Rectal smooth muscle tissue (tissue), 1 donor: Measurements from ENCODE around the gene CORO2A.
"Not testable (repeated sequence)": the region's sequence is repeated elsewhere in the genome, so short reads cannot be mapped to it uniquely, and the experiment has no call there.

ENCODE experiments used
- H3K27ac ChIP-seq: one replicate; pipeline ENCODE4 v1.7.0; 2013; ENCODE audit warnings: low read depth, low read length, inconsistent platforms
- H3K27me3 ChIP-seq: one replicate; pipeline ENCODE4 v1.7.0; 2013; ENCODE audit warnings: low read length; ENCODE audit not compliant: control insufficient read depth, insufficient read depth
- H3K36me3 ChIP-seq: one replicate; pipeline ENCODE4 v1.7.0; 2013; ENCODE audit warnings: low read length; ENCODE audit not compliant: control insufficient read depth, insufficient read depth
- H3K4me1 ChIP-seq: one replicate; pipeline ENCODE4 v1.7.0; 2013; ENCODE audit warnings: low read length; ENCODE audit not compliant: control insufficient read depth, insufficient read depth
- H3K4me3 ChIP-seq: one replicate; pipeline ENCODE4 v1.7.0; 2013; ENCODE audit warnings: low read length
- H3K9ac ChIP-seq: one replicate; pipeline ENCODE4 v1.7.0; 2013; ENCODE audit warnings: low read length

Gene CORO2A

DNA sequence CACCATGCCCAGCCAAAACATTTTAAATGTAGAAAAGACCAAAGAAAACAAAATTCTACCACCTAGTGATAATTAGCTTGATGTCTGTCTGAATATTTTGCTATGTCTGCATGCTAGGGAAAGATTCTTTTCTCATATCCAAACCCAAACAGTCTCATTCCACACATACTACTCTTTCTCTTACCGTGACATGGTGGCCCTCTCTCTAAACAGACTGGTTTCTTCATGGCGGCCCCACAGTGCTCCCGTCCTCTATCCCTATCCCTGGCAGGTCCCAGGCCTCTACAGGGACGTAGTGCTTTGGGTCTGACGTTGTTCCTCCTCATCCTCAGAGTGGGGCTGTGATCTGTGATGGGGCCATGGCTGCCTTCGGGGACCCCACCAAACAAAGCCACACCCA, 8.1 kb downstream of the CORO2A start:
- no peaks in the 10 kb centered on the region for H3K4me1 ChIP-seq
- no peak overlapping the region for H3K9ac ChIP-seq
- no peaks in the 10 kb centered on the region for H3K27me3 ChIP-seq
- H3K4me3 ChIP-seq: no peak overlapping the region
- H3K36me3 ChIP-seq: no peaks in the 10 kb centered on the region
- H3K27ac ChIP-seq: no peak overlapping the region

DNA sequence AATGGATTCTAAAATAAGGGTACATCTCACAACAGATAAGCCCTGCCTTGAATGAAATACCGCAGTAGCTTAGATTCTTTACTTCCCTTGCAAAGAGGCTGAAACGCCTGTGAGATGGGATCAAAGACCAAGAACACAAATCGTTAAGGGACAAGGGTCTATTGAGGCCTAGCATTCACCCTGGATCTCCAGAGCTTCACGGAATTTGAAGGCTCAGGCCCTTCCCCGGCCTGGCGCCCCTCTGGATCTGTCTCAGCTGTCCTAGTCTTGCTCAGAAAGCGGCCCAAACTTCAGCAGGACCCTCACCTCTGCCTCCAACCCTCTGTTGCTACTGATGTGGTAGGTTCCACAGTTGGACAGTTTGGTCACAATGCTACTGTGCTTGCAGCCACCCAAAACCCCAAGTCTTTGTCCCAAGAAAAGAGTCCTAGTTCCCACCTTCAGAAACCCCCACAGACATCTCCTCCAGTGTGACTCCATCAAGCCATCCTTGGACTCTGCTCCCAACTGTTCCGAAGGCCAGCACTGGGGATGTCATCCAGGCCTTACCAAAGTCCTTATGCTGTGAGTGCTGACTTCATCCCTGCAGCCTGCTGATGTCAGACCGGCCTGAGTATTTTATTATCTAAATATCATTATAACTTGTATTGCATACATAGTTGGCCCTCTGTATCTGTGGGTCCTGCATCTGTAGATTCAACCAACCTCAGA, 9.4 kb downstream of the CORO2A start:
- Histone ChIP-seq H3K27me3 (no peaks in the 10 kb centered on the region), H3K4me1 (no peaks in the 10 kb centered on the region), H3K36me3 (no peaks in the 10 kb centered on the region), H3K27ac (no peak overlapping the region), H3K4me3 (no peak overlapping the region), H3K9ac (no peak overlapping the region)

DNA sequence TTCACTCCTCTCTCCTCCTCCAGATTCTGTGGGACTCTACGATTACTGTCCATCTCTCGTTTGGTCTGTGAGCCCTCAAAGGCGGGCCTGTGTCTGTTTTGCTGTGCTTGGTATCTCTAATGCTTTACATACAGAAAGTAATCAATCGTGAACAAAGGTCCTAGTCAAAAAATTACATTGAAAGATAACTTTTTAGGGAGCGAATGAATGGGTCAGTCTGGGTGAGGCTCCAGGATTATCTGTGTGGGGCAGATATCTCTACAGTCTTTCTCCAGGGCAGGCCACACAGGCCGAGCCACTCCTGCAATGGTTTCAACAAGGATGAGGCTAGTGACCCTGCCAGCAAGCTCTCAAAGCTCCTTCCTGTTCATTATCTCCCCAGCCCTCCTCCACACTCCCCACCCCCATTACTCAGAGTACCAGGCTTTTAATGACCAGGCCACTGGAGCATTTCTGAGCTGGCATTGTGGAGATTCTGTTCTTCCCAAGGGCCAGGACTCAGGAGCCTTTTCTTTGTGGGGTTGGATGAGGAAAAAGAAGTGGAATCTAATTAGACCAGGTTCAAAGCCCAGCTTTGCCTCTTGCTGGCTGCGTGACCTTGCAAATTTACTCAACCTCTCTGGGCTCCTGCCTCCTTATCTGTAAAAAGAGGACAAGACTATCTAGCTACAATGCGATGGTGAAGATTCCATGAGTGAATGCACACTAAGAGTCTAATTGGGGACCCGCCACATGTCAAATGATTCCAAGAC, 10.2 kb downstream of the CORO2A start:
- Histone ChIP-seq H3K36me3 (no peaks in the 10 kb centered on the region), H3K27me3 (no peaks in the 10 kb centered on the region), H3K4me3 (no peak overlapping the region), H3K27ac (no peak overlapping the region), H3K4me1 (no peaks in the 10 kb centered on the region), H3K9ac (no peak overlapping the region)

DNA sequence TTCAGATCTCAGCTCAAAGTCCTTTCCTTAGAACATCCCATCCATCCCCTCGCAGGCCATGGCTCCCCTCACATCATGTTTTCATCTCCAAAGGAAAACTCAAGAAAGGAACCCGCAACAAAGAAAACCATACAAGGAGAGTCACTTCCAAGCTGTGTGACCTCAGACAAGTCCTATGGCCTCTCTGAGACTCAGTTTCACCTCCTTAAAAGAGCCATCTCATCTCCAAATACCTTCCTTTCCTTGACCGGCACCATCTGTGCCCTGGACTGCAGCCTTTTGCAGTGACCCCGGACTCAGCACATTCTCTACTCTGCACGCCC, 10.7 kb downstream of the CORO2A start:
- Histone ChIP-seq H3K4me3 (no peak overlapping the region), H3K27ac (no peak overlapping the region), H3K4me1 (no peaks in the 10 kb centered on the region), H3K36me3 (no peaks in the 10 kb centered on the region), H3K9ac (no peak overlapping the region), H3K27me3 (no peaks in the 10 kb centered on the region)

DNA sequence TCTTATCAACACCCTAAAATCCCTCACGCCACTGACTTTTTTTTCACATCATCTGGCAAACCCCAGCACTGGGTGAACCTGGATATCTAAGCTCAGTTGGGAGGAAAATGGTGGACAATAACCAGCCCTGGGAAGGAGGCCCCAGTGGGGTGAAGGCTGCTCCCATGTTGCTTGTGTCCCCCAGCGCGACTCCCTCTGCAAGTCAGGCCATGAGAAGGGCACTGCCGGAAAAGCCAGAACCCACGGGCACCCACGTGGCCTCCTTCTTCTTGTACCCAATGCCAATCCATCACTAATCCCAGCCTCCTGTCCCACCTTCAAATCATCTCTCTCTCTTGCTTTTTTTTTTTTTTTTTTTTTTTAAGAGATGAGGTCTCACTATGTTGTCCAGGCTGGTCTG, 11.4 kb downstream of the CORO2A start:
- H3K27me3 ChIP-seq: no peaks in the 10 kb centered on the region
- no peaks in the 10 kb centered on the region for H3K4me1 ChIP-seq
- no peaks in the 10 kb centered on the region for H3K36me3 ChIP-seq

DNA sequence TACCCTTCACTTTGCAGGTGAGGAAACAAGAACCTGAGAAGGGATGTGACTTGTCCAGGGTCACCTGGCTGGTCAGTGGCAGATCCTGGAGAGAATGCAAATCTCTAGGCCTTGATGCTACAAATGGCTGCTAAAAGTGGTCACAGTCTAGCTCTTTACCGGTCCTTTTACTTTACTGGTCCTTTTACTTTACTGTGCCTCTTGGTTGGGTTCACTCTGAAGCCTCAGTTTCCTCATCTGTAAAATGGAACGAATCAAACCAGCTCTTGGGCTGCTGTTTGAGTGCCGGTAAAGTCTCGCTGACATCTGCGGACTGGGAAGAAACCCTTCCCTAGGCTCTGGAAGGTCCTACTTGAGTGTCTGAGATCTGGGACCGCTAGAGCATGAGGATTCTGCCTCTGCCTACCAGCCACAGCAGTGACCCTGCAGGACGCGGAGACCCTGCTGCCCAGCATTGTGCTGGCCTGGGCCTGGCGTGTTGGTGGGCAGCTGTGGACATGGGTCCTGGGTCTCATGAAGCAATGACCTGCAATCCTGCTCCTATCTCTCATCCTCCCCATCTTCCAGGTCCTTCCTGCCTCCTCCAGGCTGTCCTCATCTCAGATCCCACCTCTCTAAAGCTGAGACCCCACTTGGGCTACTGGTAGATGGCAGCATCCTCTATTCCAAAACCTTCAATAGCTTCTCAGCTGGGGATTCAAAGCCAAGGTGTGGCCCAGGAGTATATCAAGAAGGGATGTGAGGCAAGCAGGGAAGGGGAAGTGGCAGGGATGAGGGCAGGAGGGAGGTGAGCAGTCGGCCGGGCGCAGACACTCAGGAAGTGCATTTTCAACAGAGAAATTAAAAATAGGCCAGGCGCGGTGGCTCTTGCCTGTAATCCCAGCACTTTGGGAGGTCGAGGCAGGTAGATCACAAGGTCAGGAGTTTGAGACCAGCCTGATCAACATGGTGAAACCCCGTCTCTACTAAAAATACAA, 13.3 kb downstream of the CORO2A start:
- no peaks in the 10 kb centered on the region for H3K27me3 ChIP-seq

More for the DNA sequence above, 11.4 kb downstream of the CORO2A start:
- no peak overlapping the region for H3K27ac ChIP-seq
- no peak overlapping the region for H3K4me3 ChIP-seq
- H3K9ac ChIP-seq: no peak overlapping the region

DNA sequence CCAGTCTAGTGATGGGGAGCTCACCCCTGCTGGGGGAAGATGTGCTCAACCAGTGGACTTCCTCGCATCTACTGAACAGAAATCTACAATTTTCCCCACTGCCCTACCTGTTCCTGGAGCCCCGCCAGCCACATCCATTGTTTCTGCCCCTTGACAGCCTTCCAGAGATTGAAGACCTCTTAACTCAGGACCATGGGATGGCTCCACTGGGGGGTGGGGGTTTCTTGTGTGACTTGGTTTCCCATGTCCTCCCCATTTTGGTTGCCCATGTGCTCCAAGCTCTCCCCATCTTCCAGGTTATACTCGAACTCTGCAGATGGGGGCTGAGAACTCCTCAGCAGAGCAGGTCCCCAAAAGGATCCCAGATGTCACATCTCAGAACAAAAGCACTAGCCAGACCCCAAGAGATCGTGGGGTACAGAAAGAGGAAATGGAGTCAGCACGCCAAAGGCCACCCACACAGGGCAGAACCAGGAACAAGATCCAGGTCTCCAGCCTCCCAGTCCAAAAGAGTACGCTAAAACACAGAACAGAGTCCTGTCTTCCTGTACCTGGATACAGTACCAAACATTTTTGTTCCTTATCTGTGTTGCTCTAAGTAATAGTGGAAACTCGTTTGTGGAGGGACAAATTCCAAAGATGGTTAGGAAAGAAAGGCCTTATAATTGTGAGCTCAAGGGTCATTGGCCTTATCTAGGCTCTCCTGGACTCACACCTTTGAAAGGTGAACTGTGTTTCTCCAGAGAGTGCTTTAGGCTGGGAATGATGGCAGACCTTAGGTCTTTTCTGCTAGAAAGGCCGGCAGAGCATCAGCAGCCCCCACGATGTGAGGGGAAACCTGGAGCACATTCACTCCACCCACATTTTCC, 15.8 kb downstream of the CORO2A start:
- Histone ChIP-seq H3K27ac (no peak overlapping the region), H3K36me3 (no peaks in the 10 kb centered on the region), H3K4me3 (no peak overlapping the region), H3K9ac (no peak overlapping the region), H3K27me3 (no peaks in the 10 kb centered on the region), H3K4me1 (no peaks in the 10 kb centered on the region)

More for the DNA sequence above, 13.3 kb downstream of the CORO2A start:
- Histone ChIP-seq H3K27ac (no peak overlapping the region), H3K9ac (no peak overlapping the region), H3K4me3 (no peak overlapping the region), H3K36me3 (no peaks in the 10 kb centered on the region), H3K4me1 (no peaks in the 10 kb centered on the region)

DNA sequence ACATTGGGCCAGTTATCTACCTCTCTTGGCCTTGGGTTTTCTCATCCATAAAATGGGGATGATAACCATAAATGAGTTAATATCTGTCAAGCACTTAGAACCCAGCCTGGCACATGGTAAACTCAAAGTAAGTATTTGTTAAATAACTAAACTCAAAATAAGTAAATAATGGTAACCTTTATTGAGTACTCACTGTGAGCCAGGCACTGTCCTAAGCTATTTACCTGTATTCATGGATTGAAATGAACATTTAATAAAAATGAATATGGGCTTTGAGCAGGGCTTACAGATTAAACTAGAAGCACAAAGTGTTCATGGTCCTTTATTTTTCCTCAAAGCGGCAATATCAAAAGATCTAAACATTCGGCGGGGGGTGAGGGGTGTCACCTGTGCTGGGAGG, 16.7 kb downstream of the CORO2A start:
- no peak overlapping the region for H3K9ac ChIP-seq
- H3K36me3 ChIP-seq: no peaks in the 10 kb centered on the region
- no peaks in the 10 kb centered on the region for H3K4me1 ChIP-seq
- H3K27me3 ChIP-seq: no peaks in the 10 kb centered on the region
- H3K4me3 ChIP-seq: no peak overlapping the region
- no peak overlapping the region for H3K27ac ChIP-seq

DNA sequence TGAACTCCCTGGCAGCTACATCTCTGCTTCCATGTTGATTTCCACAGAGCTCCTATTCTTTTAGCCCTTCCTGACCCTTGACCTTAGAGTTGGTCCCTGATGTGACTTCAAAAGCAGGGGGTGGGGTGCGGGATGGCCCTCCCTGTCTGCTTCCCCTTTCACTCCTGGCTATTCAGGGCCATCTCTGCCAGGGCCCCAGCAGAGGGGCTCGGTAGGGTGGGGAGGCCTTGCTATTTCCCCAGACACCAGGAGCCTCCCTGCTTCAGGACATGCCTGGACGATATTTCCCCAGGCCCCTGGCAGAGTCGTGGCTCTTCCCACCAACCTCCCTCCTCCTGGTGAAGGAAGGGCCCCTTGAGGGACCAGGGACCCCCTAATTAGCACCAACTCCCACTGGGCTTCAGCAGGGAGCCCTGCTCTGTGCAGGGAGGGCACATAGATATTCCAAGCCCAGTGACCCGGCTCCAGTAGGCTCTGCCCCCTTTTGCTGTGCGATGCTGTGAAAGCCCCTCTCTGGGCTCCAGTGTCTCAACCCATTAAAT, 17.3 kb downstream of the CORO2A start:
- no peak overlapping the region for H3K27ac ChIP-seq

DNA sequence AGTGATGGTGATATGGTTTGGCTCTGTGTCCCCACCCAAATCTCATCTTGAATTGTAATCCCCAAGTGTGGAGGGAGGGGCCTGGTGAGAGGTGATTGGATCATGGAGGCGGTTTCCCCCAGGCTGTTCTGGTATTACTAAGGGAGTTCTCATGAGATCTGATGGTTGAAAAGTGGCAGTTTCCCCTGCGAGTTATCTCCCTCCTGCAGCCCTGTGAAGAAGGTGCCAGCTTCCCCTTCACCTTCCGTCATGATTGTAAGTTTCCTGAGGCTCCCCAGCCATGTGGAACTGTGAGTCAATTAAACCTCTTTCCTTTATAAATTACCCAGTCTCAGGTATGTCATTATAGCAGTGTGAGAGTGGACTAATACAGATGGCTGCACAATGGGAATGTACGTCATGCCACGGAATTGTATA, 17.9 kb downstream of the CORO2A start:
- not testable (repeated sequence) for H3K9ac ChIP-seq, H3K4me1 ChIP-seq, H3K27me3 ChIP-seq, H3K36me3 ChIP-seq, H3K4me3 ChIP-seq, H3K27ac ChIP-seq

More for the DNA sequence above, 17.3 kb downstream of the CORO2A start:
- Histone ChIP-seq H3K36me3 (no peaks in the 10 kb centered on the region), H3K9ac (no peak overlapping the region), H3K4me1 (no peaks in the 10 kb centered on the region), H3K27me3 (no peaks in the 10 kb centered on the region), H3K4me3 (no peak overlapping the region)

DNA sequence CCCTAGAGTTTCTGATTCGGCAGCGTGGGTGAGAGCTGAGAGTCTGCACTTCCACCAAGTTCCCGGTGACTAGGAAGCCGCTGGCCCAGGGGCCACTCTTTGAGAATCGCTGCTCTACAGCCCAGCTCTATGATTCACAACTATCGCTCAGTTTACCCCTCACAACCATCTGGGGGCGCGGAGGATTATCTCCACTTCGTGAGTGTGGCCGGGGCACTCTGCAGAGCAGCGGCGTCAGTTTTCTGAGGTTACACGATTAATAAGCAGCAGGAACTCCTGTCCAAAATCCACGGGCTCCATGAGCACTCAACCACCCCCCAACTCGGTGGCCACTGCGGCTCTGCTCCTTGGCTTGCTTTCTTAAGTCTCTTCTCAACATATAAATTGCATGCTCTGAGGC, 19.3 kb downstream of the CORO2A start:
- H3K27ac ChIP-seq: no peak overlapping the region
- H3K4me3 ChIP-seq: no peak overlapping the region
- no peaks in the 10 kb centered on the region for H3K36me3 ChIP-seq
- no peaks in the 10 kb centered on the region for H3K27me3 ChIP-seq
- H3K4me1 ChIP-seq: no peaks in the 10 kb centered on the region
- H3K9ac ChIP-seq: no peak overlapping the region
